HEK293 (cell line): ENCODE data around the gene ZNHIT2.

Source experiments
- CTCF ChIP-seq: fragments of 450-650 bp; formaldehyde crosslinking; IDR thresholded peaks from 2 replicates; pipeline ENCODE4 v1.5.1; 2016; ENCODE audit warnings: missing biosample characterization, missing genetic modification characterization
- KLF8 ChIP-seq: fragments of 450-650 bp; formaldehyde crosslinking; IDR thresholded peaks from 2 replicates; pipeline ENCODE4 v1.5.1; 2016; ENCODE audit warnings: missing biosample characterization, missing genetic modification characterization
- REPIN1 ChIP-seq: fragments of 450-650 bp; formaldehyde crosslinking; IDR thresholded peaks from 2 replicates; pipeline ENCODE4 v1.5.1; 2017; ENCODE audit warnings: missing biosample characterization, missing genetic modification characterization, low read depth
- ZBTB21 ChIP-seq: fragments of 450-650 bp; formaldehyde crosslinking; IDR thresholded peaks from 2 replicates; pipeline ENCODE4 v1.5.1; 2017; ENCODE audit warnings: missing biosample characterization, missing genetic modification characterization
- ZBTB26 ChIP-seq: fragments of 450-650 bp; formaldehyde crosslinking; optimal IDR thresholded peaks from 2 replicates; pipeline ENCODE3; 2016; ENCODE audit warnings: missing biosample characterization, mild to moderate bottlenecking, missing genetic modification characterization
- ZBTB7A ChIP-seq: fragments of 450-650 bp; formaldehyde crosslinking; IDR thresholded peaks from 2 replicates; pipeline ENCODE4 v1.5.1; 2016; ENCODE audit warnings: low read depth, missing biosample characterization, missing genetic modification characterization
- ZFP41 ChIP-seq: fragments of 450-650 bp; formaldehyde crosslinking; IDR thresholded peaks from 2 replicates; pipeline ENCODE4 v1.5.1; 2016; ENCODE audit warnings: missing biosample characterization, missing genetic modification characterization, borderline replicate concordance
- ZIC2 ChIP-seq: fragments of 450-650 bp; formaldehyde crosslinking; IDR thresholded peaks from 2 replicates; pipeline ENCODE4 v1.5.1; 2016; ENCODE audit warnings: missing biosample characterization, missing genetic modification characterization
- ZNF302 ChIP-seq: fragments of 450-650 bp; formaldehyde crosslinking; IDR thresholded peaks from 2 replicates; pipeline ENCODE4 v1.5.1; 2016; ENCODE audit warnings: missing biosample characterization, missing genetic modification characterization, low read depth
- ZNF311 ChIP-seq: fragments of 450-650 bp; formaldehyde crosslinking; IDR thresholded peaks from 2 replicates; pipeline ENCODE4 v1.5.1; 2017; ENCODE audit warnings: missing biosample characterization, missing genetic modification characterization, borderline replicate concordance
- ZNF416 ChIP-seq: fragments of 450-650 bp; formaldehyde crosslinking; IDR thresholded peaks from 2 replicates; pipeline ENCODE4 v1.5.1; 2016; ENCODE audit warnings: missing biosample characterization, missing genetic modification characterization
- ZNF433 ChIP-seq: fragments of 450-650 bp; formaldehyde crosslinking; IDR thresholded peaks from 2 replicates; pipeline ENCODE4 v1.5.1; 2016; ENCODE audit warnings: missing biosample characterization, missing genetic modification characterization, low read depth
- ZNF624 ChIP-seq: fragments of 450-650 bp; formaldehyde crosslinking; IDR thresholded peaks from 2 replicates; pipeline ENCODE4 v1.5.1; 2017; ENCODE audit warnings: missing biosample characterization, missing genetic modification characterization

DNA sequence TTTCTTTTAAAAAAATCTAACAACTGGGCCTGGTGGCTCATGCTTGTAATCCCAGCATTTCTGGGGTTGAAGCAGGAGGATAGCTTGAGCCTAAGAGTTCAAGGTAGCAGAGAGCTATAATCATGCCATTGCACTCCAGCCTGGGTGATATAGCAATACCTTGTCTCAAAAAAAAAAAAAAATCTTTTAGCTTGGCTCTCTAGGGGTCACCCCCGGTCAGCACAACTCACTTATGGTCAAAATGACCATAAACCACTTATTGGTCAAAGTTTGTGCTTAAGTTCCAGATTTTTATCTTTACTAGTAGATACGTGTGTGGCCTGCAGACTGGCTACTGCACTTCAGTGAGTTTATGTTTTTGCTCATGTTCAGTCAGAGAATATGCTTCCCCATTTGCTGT lies 46.2 kb upstream of the ZNHIT2 start:
- TF ChIP-seq CTCF (tag by site-specific recombination): no peak
- no peak for TF ChIP-seq ZBTB21
- no peak for TF ChIP-seq KLF8 (tag by site-specific recombination)
- no peak for TF ChIP-seq ZNF624 (tag by site-specific recombination)
- TF ChIP-seq ZNF302 (tag by site-specific recombination): no peak
- TF ChIP-seq REPIN1 (tag by site-specific recombination): no peak
- TF ChIP-seq ZNF433 (tag by site-specific recombination): no peak
- no peak for TF ChIP-seq ZNF416 (tag by site-specific recombination)
- no peak for TF ChIP-seq ZBTB26
- TF ChIP-seq ZNF311: no peak
- no peak for TF ChIP-seq ZBTB7A
- no peak for TF ChIP-seq ZFP41 (tag by site-specific recombination)
- no peak for TF ChIP-seq ZIC2 (tag by site-specific recombination)
